Panc1 (cell line): ENCODE data around the gene HTRA3. TPM values are rescaled to one million over a fixed set of nuclear protein-coding genes. Genes with fewer than 3 reads are reported as not detected.

ENCODE experiments used
- ATAC-seq: fragments of 200-7000 bp; cut with Tn5 transposase; 2 replicates; pipeline ENCODE4 v1.9.1; 2020; ENCODE audit warnings: mild to moderate bottlenecking, moderate library complexity
- BruUV-seq: library from RNA; stranded (reverse); fragments of 400-500 nt; replicated peaks from 2 replicates; lab custom pipeline; 2021; lab: Mats Ljungman, UMichigan
- CTCF ChIA-PET: fragments of 300-600 bp; sonication (Branson Sonifier 250); formaldehyde crosslinking; loops from one replicate; lab custom pipeline; 2022; ENCODE audit warnings: antibody characterized with exemption; lab: Charles Lee
- POLR2A ChIA-PET: fragments of 300-600 bp; sonication (Branson Sonifier 250); formaldehyde crosslinking; loops from one replicate; lab custom pipeline; 2022; ENCODE audit warnings: antibody characterized with exemption; lab: Charles Lee
- DNase-seq: peaks from one replicate; pipeline ENCODE4 v3.0.0-alpha.2; 2010; ENCODE audit warnings: low read depth, low spot score
- H3K27ac ChIP-seq: 2 replicates; pipeline ENCODE4 v1.5.1; 2011; ENCODE audit warnings: mild to moderate bottlenecking, low read length, inconsistent platforms
- H3K27me3 ChIP-seq: fragments of 200-500 bp; sonication (Bioruptor generic); 2 replicates; pipeline ENCODE4 v1.6.0; 2014; ENCODE audit warnings: low read length, inconsistent platforms; ENCODE audit not compliant: control insufficient read depth, insufficient read depth
- H3K36me3 ChIP-seq: fragments of 200-500 bp; sonication (Bioruptor generic); 2 replicates; pipeline ENCODE4 v1.5.1; 2014; ENCODE audit warnings: inconsistent platforms, mild to moderate bottlenecking, low read length, moderate library complexity; ENCODE audit not compliant: control insufficient read depth, insufficient read depth
- H3K4me1 ChIP-seq: 2 replicates; pipeline ENCODE4 v1.5.1; 2011; ENCODE audit warnings: inconsistent platforms, mild to moderate bottlenecking, low read length, moderate library complexity; ENCODE audit not compliant: control insufficient read depth, insufficient read depth
- H3K4me3 ChIP-seq, 2 experiments: 2 replicates each; pipeline ENCODE4 v1.5.1; 2011 to 2012; ENCODE audit warnings: low read depth in 2 of 2, low read length in 2 of 2, mild to moderate bottlenecking in 2 of 2, inconsistent platforms in 1 of 2, moderate library complexity in 1 of 2
- H3K9me3 ChIP-seq: fragments of 200-500 bp; sonication (Bioruptor generic); 2 replicates; pipeline ENCODE4 v1.5.1; 2014; ENCODE audit warnings: low read depth, mild to moderate bottlenecking, inconsistent platforms, low read length, moderate library complexity; ENCODE audit not compliant: control insufficient read depth, insufficient read depth
- POLR2AphosphoS5 ChIP-seq: IDR thresholded peaks from 2 replicates; pipeline ENCODE4 v1.6.1; 2012; ENCODE audit warnings: mild to moderate bottlenecking, low read depth, low read length, moderate library complexity
- REST ChIP-seq, 2 experiments: IDR thresholded peaks; 2 replicates each; pipeline ENCODE4 v1.6.1; 2011 to 2012; ENCODE audit warnings: low read depth in 2 of 2, control low read depth in 1 of 2, low read length in 1 of 2, mild to moderate bottlenecking in 1 of 2, moderate library complexity in 1 of 2; ENCODE audit not compliant: insufficient read depth in 1 of 2
- SIN3A ChIP-seq: IDR thresholded peaks from 2 replicates; pipeline ENCODE4 v1.6.1; 2012; ENCODE audit warnings: low read depth, mild to moderate bottlenecking, low read length, moderate library complexity, borderline replicate concordance; ENCODE audit not compliant: insufficient read depth
- TCF7L2 ChIP-seq: IDR thresholded peaks from 2 replicates; pipeline ENCODE4 v1.6.1; 2011; ENCODE audit warnings: mild to moderate bottlenecking, low read depth, low read length, inconsistent platforms
- in situ Hi-C: cut with HindIII; loops from 2 replicates; pipeline ENCODE4 v1.10.0; 2016; ENCODE audit warnings: low sequenced_read_pairs, low pct_unique_long_range_greater_than_20kb
- intact Hi-C: fragments of 100-400 bp; cut with micrococcal nuclease; formaldehyde crosslinking; loops from one replicate; pipeline ENCODE4 v1.10.0; 2022; ENCODE audit not compliant: unreplicated experiment
- total RNA-seq: library from RNA; stranded (reverse); gene quantifications from one replicate; pipeline ENCODE4 v1.2.1, GENCODE V29; 2021; ENCODE audit not compliant: unreplicated experiment
- TF ChIP-seq, protein P1 (sequence below): fragments of 450-650 bp; IDR thresholded peaks from 2 replicates; pipeline ENCODE4 v1.5.1; 2017; ENCODE audit warnings: mild to moderate bottlenecking

Gene HTRA3
- total RNA-seq, 1 experiment from 2014 or later: 0.98 TPM

DNA sequence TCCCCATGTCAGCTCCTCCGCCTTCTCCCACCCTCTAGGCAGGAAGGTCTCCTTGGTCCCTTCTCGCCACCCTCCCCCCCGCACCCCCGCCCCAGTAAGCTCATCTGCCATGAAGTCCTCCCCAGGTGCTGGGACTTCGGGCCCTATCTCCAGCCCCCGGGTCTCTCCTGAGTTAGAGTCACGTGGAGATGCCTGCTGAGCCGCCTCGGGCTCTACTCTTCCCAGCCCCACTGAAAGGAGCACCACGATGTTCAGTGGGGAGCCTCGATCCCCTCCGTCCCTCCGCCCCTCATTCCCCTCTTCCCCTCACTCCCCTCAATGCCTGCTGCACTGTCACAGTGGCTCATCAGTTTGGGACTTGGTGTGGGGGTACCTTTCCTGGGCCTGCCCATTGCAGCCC, 3.9 kb downstream of the HTRA3 start:
- Histone ChIP-seq H3K9me3 (no peaks in the 10 kb centered on the region), H3K27ac (no peak overlapping the region), H3K4me3 (no peak overlapping the region), H3K4me1 (peaks cover 4% of the 10 kb centered on the region; the same call in 1 of the 2 replicates), H3K27me3 (no peaks in the 10 kb centered on the region; the same call in 1 of the 2 replicates), H3K36me3 (no peaks in the 10 kb centered on the region)
- intact Hi-C loops (no loop called here), in situ Hi-C loops (no loop called here)
- CTCF ChIA-PET: no interaction called here
- BruUV-seq: no TSS peak
- POLR2A ChIA-PET: no interaction called here
- no peak for DNase-seq
- no peak for ATAC-seq
- TF ChIP-seq, protein P1, sequence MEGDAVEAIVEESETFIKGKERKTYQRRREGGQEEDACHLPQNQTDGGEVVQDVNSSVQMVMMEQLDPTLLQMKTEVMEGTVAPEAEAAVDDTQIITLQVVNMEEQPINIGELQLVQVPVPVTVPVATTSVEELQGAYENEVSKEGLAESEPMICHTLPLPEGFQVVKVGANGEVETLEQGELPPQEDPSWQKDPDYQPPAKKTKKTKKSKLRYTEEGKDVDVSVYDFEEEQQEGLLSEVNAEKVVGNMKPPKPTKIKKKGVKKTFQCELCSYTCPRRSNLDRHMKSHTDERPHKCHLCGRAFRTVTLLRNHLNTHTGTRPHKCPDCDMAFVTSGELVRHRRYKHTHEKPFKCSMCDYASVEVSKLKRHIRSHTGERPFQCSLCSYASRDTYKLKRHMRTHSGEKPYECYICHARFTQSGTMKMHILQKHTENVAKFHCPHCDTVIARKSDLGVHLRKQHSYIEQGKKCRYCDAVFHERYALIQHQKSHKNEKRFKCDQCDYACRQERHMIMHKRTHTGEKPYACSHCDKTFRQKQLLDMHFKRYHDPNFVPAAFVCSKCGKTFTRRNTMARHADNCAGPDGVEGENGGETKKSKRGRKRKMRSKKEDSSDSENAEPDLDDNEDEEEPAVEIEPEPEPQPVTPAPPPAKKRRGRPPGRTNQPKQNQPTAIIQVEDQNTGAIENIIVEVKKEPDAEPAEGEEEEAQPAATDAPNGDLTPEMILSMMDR: no peak
- TF ChIP-seq TCF7L2 (no peak), SIN3A (no peak), REST (IDR thresholded peaks at IDR 0.05; ENCODE audit: insufficient read depth in 1 of 2, low read depth in 2 of 2, low read length in 1 of 2) (no peak), POLR2AphosphoS5 (no peak)

DNA sequence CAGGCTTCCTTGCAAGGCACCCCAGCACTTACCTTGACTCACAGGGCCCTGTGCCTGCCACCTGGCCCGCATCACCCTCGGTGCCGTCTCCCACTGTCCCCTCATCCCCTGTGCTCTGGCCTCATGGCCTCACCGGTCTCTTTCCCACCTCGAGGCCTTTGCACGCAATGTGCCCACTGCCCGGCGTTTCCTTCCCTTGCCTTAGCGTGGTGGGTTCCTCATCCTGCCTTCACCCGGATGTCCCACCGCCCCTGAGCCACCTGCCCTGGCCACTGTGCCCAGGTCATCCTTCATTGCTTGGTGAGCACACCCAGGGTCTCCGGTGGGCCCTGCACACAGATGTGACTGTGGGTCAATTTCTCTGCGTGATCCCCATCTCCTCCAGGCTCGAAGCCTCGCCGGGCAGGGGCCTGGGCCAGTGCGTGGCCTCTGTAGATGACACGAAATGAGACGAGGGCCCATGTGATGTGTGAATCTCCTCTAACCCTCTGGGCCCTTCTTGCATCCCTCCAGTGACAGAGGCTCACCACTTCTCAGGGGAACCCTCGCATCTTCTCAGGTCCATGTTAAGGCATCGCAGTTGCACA, 4.6 kb downstream of the HTRA3 start:
- DNase-seq (no peak), ATAC-seq (no peak)
- Histone ChIP-seq H3K27ac (no peak overlapping the region), H3K27me3 (no peaks in the 10 kb centered on the region; the same call in 1 of the 2 replicates), H3K9me3 (no peaks in the 10 kb centered on the region), H3K36me3 (no peaks in the 10 kb centered on the region), H3K4me3 (no peak overlapping the region), H3K4me1 (peaks cover 4% of the 10 kb centered on the region; the same call in 1 of the 2 replicates)
- in situ Hi-C loops: no loop called here
- intact Hi-C loops: no loop called here
- ChIA-PET CTCF (no interaction called here), POLR2A (no interaction called here)
- no TSS peak for BruUV-seq
- TF ChIP-seq SIN3A (no peak), POLR2AphosphoS5 (no peak), TCF7L2 (no peak), REST (IDR thresholded peaks at IDR 0.05; ENCODE audit: insufficient read depth in 1 of 2, low read depth in 2 of 2, low read length in 1 of 2) (no peak)
- TF ChIP-seq, protein P1: no peak
